Ishikawa (cell line): ENCODE measurements around the gene STXBP3.

ENCODE experiments used
- MAX ChIP-seq: IDR thresholded peaks from 2 replicates; pipeline ENCODE4 v1.6.1; 2012
- RAD21 ChIP-seq: IDR thresholded peaks from 2 replicates; pipeline ENCODE4 v1.6.1; 2012; ENCODE audit warnings: low read depth
- TAF1 ChIP-seq: IDR thresholded peaks from 2 replicates; pipeline ENCODE4 v1.6.1; 2012; ENCODE audit warnings: low read depth, mild to moderate bottlenecking
- ZBTB7A ChIP-seq: IDR thresholded peaks from 2 replicates; pipeline ENCODE4 v1.6.1; 2012; ENCODE audit warnings: low read depth

- TF ChIP-seq RAD21 (no peak), MAX (no peak), TAF1 (no peak), ZBTB7A (no peak)
Observed at GRCh38 chr1:108811611-108812010, 65.1 kb downstream of the STXBP3 start.
